Colon (tissue), 2 donors: ENCODE results near the gene SLC9A9.
"Not testable (repeated sequence)": the region's sequence is repeated elsewhere in the genome, so short reads cannot be mapped to it uniquely, and the experiment has no call there.

ENCODE experiments used
- FAIRE-seq: peaks from 2 replicates; lab custom pipeline; 2012; peaks lifted over from hg19 to GRCh38; lab: Jason Lieb, UNC
- donor health status: control.
- donor health status: control.

Gene SLC9A9

DNA sequence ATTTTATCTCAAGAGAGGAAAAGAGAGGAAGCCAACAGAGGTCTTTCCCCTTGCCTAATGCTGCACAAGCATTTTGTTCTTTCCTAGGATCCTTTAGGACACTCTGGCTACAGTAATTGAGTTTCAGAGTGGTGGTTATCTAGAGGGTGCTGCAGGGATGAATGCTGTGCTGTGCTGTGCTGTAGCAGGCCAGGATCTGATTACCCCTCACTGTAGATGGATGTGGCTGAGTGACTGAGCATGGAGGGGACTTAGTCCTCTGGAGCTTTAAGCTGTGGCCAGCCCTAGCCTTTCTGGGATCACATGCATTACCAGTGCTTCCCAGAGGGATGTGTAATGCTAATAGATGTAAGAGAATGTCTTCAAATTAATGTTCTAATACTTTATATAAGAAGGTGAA, 94.8 kb downstream of the SLC9A9 start:
- FAIRE-seq = no peak

GRCh38 chr3:143753006-143753405, 95.3 kb downstream of the SLC9A9 start:
- FAIRE-seq = no peak

DNA sequence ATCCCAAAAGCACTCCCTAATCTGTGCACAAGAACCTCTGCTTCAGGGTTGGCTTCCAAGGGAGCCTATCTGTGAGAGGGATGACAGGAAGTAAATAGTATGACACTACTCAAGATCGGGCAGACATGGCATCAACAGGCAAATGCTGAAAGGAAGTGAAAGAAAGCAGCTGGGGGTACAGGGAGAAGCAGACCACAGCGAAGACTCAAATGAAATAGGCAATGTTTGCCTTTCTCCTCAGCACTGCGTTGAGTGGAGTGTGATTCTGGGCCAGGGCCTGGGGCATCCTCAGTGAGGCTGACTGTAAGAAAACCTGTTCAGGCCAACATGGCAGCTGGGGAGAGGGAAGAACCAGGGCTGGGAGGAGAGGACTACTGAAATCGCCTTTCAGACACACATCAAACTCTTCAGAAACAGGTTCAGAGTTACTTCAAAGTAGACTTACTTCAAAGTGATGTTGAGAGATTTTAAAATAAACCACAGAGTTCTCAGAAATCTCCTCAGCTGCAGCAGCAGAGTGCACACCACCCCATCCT, 96.6 kb downstream of the SLC9A9 start:
- FAIRE-seq = no peak

DNA sequence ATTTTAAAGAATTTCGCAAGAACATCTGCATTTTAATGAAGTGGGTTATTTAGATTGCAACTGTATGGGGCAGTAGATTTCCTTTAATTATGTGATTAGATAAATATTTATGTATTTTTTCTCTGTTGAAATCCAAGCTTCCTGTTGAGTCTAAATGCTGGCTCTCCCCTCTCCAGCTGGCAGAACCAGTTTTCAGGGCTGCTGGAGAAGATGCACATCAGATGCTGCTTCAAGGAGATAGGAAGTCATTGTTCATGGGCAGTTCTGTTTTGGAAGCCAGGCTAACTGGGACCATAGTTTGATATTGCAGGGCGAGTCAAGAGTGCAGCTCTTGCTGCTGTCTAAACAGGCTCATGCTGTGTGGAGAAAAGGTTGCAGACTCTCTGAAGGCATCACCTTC, 97.4 kb downstream of the SLC9A9 start:
- no peak for FAIRE-seq

DNA sequence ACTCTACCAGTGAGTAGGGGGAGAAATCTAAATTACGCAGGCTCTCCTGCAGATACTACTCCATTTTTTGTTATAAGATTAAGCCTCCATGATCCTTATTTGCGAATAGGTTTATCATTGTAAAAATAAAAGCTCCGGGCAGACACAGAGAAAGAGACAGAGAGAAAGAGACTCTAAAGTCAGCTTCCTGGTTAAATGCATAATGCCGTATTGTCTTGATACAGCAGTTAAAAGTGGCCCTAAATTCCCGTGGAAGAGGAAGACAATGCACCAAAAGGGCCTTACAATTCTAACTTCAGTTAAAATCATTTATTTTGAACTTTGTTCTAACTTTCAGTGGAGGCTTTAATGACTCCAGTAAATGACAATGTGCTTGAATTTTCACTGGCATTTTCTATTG, 98.3 kb downstream of the SLC9A9 start:
- no peak for FAIRE-seq

DNA sequence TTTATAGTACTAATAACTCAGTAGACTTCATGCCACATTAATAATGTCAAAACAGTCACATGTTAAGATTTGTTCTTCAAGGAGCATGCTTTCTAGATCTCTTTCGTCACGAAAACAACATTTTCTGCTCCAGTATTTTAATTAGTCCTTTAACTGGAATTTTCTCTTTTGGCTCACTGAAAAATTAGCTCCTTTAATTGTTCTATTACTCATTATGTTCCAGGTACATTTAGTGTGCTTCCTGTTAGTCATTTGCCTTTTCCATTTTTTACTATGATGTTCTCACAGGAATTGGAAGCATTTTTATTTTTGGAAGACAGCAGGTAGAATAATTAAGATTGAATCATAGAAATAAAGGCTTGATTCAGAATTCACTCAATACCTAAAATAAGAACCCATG, 111.2 kb downstream of the SLC9A9 start:
- no peak for FAIRE-seq

- FAIRE-seq = no peak
Observed at GRCh38 chr3:143736205-143736997, 111.9 kb downstream of the SLC9A9 start.

- no peak for FAIRE-seq
Observed at GRCh38 chr3:143731776-143732175, 116.5 kb downstream of the SLC9A9 start.

DNA sequence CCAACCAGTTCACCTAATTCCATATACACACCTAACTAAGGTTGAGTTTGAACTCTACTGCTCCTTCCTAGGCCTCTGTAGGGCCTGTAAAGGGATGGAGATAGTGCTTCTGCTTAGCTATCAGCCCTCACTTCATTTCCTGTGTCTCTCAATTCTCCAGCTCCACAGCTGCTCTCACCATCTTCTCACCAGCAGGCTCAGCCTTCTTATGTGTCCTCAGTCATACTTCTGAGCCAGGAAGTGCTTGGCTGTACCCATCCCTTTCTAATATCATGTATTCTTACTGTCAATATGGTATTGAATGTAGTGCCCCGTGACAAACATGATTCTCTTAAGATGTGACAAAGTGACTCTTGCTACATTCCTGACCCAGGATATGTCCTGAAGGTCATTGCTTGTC, 116.9 kb downstream of the SLC9A9 start:
- no peak for FAIRE-seq

GRCh38 chr3:143727391-143727790, 120.9 kb downstream of the SLC9A9 start:
- no peak for FAIRE-seq

DNA sequence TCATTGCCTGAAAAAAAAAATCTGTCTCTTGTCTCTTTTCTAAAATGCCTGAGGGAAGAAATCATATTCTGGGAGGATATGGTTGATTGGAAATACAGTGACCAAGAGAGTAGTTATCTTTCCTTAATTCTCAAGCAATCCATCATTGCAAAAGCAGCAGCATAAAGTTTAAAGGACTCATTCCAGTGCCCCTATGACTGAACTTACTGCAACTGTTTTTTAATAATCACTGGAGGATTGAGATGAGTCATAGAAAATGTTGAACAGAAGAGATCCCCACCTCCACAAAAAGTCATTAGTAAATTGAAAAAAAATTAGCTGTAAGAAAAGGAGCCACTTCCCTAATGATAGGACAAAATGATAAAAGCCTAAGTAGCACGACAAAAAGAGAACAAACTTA, 121.5 kb downstream of the SLC9A9 start:
- no peak for FAIRE-seq

- no peak for FAIRE-seq
Observed at GRCh38 chr3:143720381-143720780, 127.9 kb downstream of the SLC9A9 start.

DNA sequence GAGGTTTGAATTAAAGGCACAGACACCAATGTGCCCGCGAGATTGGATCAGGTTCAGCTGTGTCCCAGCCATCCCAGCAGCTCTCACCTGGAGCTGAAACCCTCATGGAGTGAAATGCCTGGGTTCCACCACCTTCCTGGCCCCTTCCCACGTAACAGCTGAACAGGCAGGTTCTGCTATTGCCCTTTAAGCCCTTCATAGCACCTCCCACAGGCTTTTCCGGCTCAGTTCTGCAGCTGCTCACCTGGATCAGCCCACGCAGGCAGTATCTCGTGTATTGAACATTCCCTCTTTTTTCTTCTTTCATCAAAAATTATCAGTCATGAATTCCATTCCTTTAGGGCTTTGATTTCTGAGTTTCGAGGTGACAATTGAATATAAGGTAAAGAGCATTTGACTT, 129.8 kb downstream of the SLC9A9 start:
- no peak for FAIRE-seq

GRCh38 chr3:143716731-143717130, 131.5 kb downstream of the SLC9A9 start:
- no peak for FAIRE-seq

GRCh38 chr3:143712522-143712921, 135.7 kb downstream of the SLC9A9 start:
- no peak for FAIRE-seq

- no peak for FAIRE-seq
Observed at GRCh38 chr3:143707848-143708247, 140.4 kb downstream of the SLC9A9 start.

- FAIRE-seq = no peak
Observed at GRCh38 chr3:143700431-143700975, 147.8 kb downstream of the SLC9A9 start.

GRCh38 chr3:143699424-143699823, 148.8 kb downstream of the SLC9A9 start:
- no peak for FAIRE-seq

DNA sequence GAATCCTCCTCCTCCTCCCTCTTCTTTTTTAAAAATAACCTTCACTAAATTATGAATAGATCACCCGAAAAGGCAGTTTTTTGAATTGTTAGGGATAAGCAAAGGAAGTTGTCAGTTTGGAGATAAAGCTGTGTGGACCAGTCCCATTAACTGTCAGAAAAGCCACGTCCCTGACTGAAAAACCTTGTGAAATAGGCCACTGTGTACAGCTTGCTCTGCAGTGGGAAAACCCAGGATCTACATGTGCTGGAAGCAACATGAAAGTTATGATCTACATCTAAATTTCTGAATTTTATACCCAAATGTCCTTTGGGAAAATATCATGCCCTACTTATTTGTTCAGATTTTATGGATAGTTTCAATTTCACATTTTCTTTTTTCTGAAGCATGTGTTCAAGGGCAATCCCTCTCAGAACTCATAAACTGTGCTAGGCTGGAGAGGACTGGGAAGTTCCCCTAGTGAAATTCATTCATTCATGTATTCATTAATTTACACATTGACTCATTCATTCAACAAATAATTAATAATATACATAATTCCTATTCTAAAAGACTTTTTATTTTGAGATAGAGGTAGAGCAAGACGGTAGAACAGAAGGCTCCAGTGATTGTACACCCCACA, 149.5 kb downstream of the SLC9A9 start:
- FAIRE-seq = no peak

GRCh38 chr3:143697975-143698374, 150.3 kb downstream of the SLC9A9 start:
- no peak for FAIRE-seq

DNA sequence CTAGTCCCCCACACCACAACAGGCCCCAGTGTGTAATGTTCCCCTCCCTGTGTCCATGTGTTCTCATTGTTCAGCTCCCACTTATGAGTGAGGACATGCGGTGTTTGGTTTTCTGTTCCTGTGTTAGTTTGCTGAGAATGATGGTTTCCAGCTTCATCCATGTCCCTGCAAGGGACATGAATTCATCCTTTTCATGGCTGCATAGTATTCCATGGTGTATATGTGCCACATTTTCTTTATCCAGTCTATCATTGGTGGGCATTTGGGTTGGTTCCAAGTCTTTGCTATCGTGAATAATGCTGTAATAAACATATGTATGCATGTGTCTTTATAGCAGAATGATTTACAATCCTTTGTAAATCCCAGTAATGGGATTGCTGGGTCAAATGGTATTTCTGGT, 152.9 kb downstream of the SLC9A9 start:
- not testable (repeated sequence) for FAIRE-seq

DNA sequence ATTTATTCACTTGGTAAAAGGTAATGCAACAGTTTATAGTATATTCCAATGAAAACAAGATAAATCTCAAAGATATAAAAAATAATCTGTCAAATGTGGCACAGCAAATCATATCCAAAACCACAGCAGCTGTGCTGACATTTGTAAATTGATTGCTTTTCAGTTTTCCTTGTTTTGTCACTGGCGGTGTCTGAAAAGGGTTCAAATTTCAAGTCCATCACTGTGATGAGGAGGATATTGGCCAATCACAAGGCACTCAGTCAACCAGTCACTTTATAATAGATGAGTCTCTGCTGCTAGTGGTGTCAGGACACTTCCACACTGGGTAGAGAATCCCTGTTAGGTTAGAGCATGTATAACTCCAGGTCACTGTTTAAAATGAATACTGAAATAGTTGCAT, 154.8 kb downstream of the SLC9A9 start:
- no peak for FAIRE-seq

DNA sequence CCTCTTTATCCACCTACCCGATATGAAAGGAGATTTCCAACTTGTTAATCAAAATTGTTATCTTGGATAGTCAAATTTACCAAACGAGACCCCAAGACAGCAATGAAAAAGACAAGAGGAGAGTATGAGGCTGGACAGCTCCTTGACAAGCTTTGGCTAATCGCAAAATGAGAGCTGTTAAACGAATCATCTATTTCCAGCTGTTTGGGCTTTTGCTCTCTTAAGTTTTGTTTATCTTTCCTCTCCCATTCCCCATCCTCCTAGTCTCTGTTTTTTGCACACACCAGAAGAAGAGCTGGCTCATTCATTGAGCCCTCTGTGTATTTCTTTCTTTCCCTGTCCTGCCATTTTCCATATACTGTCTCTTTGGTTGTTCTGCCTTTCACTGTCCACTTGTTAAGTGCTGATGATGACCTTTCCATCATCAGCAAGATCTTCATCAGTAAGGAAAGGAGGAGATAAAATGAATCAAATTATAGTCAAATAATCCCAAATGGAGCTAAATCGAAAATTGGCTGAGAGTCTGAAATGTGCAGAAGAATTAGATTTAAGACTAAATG, 161.6 kb downstream of the SLC9A9 start:
- FAIRE-seq = no peak
